Measurements from ENCODE around the gene DSE.
"Not testable (repeated sequence)": the region's sequence is repeated elsewhere in the genome, so short reads cannot be mapped to it uniquely, and the experiment has no call there.

DSE gene

DNA sequence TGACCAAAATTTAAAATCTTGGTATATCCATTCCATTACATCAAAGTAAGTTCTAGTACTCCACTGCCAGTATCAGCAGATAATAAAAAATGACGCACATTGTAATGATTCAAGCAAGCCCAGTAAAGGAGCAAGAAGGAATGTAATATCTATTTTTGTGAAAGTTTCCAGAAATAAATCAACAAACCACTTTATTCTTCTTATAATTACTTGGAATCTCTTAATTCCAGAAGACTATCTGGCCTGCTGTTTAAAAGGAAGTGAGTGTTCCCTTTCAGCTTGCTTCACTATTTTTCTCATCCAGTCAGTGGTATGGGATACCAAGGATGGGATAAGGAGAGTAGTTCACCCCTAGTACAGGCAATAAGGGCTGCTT, 42.2 kb upstream of the DSE start:
- H3K36me3 ChIP-seq (ENCODE audit: control insufficient read depth in 4 of 4, insufficient read depth in 4 of 4, low read length in 3 of 4) = peaks cover 0 to 2% (median 0%) of the 10 kb centered on the region in 4 experiments
- ChIA-PET CTCF (no interaction called here), POLR2A (no interaction called here)
- H3K4me3 ChIP-seq (ENCODE audit: control insufficient read depth in 1 of 7, extremely low read depth in 1 of 7, insufficient read depth in 4 of 7, low read depth in 2 of 7, low read length in 6 of 7) = no peak overlapping the region
- no peak for DNase-seq
- peaks cover 0 to 5% (median 0%) of the 10 kb centered on the region in 5 experiments for H3K9me3 ChIP-seq (ENCODE audit: control extremely low read depth in 1 of 5, control insufficient read depth in 4 of 5, insufficient read depth in 2 of 5, low read depth in 1 of 5, low read length in 4 of 5)
- no peaks in the 10 kb centered on the region for H3K4me1 ChIP-seq (ENCODE audit: control extremely low read depth in 1 of 4, control insufficient read depth in 4 of 4, insufficient read depth in 4 of 4, low read length in 3 of 4)
- WGBS (ENCODE audit: insufficient coverage) = no CpG with 5 or more reads among the region's 1 CpG
- no peak overlapping the region for H3K27ac ChIP-seq (ENCODE audit: insufficient read depth in 1 of 2, low read depth in 1 of 2, low read length in 2 of 2, poor library complexity in 1 of 2, severe bottlenecking in 2 of 2)
- no peaks in the 10 kb centered on the region for H3K27me3 ChIP-seq (replicated peaks in 2 of 5; ENCODE audit: control insufficient read depth in 4 of 5, insufficient read depth in 5 of 5, low read length in 4 of 5)

DNA sequence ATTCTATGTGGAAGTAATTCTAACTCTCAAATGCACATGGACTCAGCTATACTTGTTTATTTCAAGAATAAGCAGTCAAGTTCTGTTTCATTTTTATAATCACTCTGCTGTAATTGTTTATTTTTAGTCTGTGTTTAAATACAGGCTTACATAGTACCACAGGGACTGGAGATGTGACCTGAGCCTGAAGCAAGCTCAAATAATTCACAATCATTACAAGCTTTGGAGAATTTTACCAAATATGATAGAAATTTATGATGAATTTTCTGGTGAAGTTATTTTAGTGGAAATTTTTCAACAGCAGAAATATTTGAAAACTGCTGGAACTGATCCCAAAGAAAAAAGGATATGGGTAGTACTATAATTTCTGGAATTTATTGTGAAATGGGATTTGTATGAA, 41.6 kb upstream of the DSE start:
- Histone ChIP-seq H3K36me3 (ENCODE audit: control insufficient read depth in 4 of 4, insufficient read depth in 4 of 4, low read length in 3 of 4) (peaks cover 0 to 2% (median 0%) of the 10 kb centered on the region in 4 experiments), H3K27me3 (replicated peaks in 2 of 5; ENCODE audit: control insufficient read depth in 4 of 5, insufficient read depth in 5 of 5, low read length in 4 of 5) (no peaks in the 10 kb centered on the region), H3K27ac (ENCODE audit: insufficient read depth in 1 of 2, low read depth in 1 of 2, low read length in 2 of 2, poor library complexity in 1 of 2, severe bottlenecking in 2 of 2) (no peak overlapping the region), H3K9me3 (ENCODE audit: control extremely low read depth in 1 of 5, control insufficient read depth in 4 of 5, insufficient read depth in 2 of 5, low read depth in 1 of 5, low read length in 4 of 5) (peaks cover 0 to 5% (median 0%) of the 10 kb centered on the region in 5 experiments), H3K4me1 (ENCODE audit: control extremely low read depth in 1 of 4, control insufficient read depth in 4 of 4, insufficient read depth in 4 of 4, low read length in 3 of 4) (no peaks in the 10 kb centered on the region), H3K4me3 (ENCODE audit: control insufficient read depth in 1 of 7, extremely low read depth in 1 of 7, insufficient read depth in 4 of 7, low read depth in 2 of 7, low read length in 6 of 7) (no peak overlapping the region)
- ChIA-PET POLR2A (no interaction called here), CTCF (no interaction called here)
- no peak for DNase-seq

DNA sequence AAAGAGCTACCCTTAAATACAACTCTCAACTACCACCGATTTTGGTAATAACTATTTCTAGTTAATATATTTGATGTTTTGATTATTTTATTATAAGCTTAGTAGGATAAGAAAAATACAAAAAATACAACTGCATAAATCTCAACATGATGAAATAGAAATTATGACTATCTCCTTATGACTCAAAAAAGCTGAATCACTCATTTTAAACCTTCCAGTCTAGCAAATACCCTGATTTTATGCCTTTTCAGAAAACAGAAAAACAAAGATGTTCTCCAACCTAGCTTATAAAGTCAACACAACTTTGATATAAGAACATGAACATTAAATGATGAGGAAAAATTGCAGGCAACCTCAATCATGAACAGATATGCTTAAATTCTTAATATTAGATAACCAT, 40.2 kb upstream of the DSE start:
- H3K9me3 ChIP-seq (ENCODE audit: control extremely low read depth in 1 of 5, control insufficient read depth in 4 of 5, insufficient read depth in 2 of 5, low read depth in 1 of 5, low read length in 4 of 5) = peaks cover 0 to 5% (median 0%) of the 10 kb centered on the region in 5 experiments
- H3K27me3 ChIP-seq (replicated peaks in 2 of 5; ENCODE audit: control insufficient read depth in 4 of 5, insufficient read depth in 5 of 5, low read length in 4 of 5) = no peaks in the 10 kb centered on the region
- no peak for DNase-seq
- WGBS (ENCODE audit: insufficient coverage) = no CpG with 5 or more reads among the region's 1 CpG
- ChIA-PET CTCF (interaction anchor here (1.1 to 1.5 kb wide), 2 partner anchors 12 to 18 kb away, joined by 3 to 4 read pairs; no protein-coding TSS in a partner anchor), POLR2A (no interaction called here)
- H3K36me3 ChIP-seq (ENCODE audit: control insufficient read depth in 4 of 4, insufficient read depth in 4 of 4, low read length in 3 of 4) = no peaks in the 10 kb centered on the region
- no peak overlapping the region for H3K27ac ChIP-seq (ENCODE audit: insufficient read depth in 1 of 2, low read depth in 1 of 2, low read length in 2 of 2, poor library complexity in 1 of 2, severe bottlenecking in 2 of 2)
- no peaks in the 10 kb centered on the region for H3K4me1 ChIP-seq (ENCODE audit: control extremely low read depth in 1 of 4, control insufficient read depth in 4 of 4, insufficient read depth in 4 of 4, low read length in 3 of 4)
- H3K4me3 ChIP-seq (ENCODE audit: control insufficient read depth in 1 of 7, extremely low read depth in 1 of 7, insufficient read depth in 4 of 7, low read depth in 2 of 7, low read length in 6 of 7) = no peak overlapping the region

DNA sequence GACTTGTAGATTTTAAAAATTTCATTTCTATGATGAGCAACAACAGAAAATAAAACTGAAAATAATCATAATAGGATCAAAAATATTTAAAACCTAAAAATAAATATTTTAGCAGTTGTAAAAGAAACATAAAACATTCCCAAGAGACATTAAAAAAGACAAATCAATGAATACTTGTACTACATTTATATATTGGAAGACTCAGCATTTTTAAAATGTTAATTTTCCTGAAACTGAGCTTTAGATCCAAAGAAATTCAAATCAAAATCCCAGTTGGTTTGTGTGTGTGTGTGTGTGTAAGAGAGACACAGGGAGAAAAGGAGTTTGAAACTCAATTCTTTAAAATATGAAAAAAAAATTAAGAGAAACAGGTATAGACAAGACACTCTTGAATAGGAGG, 38.7 kb upstream of the DSE start:
- H3K27me3 ChIP-seq (replicated peaks in 2 of 5; ENCODE audit: control insufficient read depth in 4 of 5, insufficient read depth in 5 of 5, low read length in 4 of 5) = no peaks in the 10 kb centered on the region
- H3K36me3 ChIP-seq (ENCODE audit: control insufficient read depth in 4 of 4, insufficient read depth in 4 of 4, low read length in 3 of 4) = no peaks in the 10 kb centered on the region
- peaks cover 0 to 5% (median 0%) of the 10 kb centered on the region in 5 experiments for H3K9me3 ChIP-seq (ENCODE audit: control extremely low read depth in 1 of 5, control insufficient read depth in 4 of 5, insufficient read depth in 2 of 5, low read depth in 1 of 5, low read length in 4 of 5)
- DNase-seq = no peak
- no peak overlapping the region for H3K27ac ChIP-seq (ENCODE audit: insufficient read depth in 1 of 2, low read depth in 1 of 2, low read length in 2 of 2, poor library complexity in 1 of 2, severe bottlenecking in 2 of 2)
- POLR2A ChIA-PET = no interaction called here
- H3K4me1 ChIP-seq (ENCODE audit: control extremely low read depth in 1 of 4, control insufficient read depth in 4 of 4, insufficient read depth in 4 of 4, low read length in 3 of 4) = no peaks in the 10 kb centered on the region
- CTCF ChIA-PET = no interaction called here
- H3K4me3 ChIP-seq (ENCODE audit: control insufficient read depth in 1 of 7, extremely low read depth in 1 of 7, insufficient read depth in 4 of 7, low read depth in 2 of 7, low read length in 6 of 7) = no peak overlapping the region

DNA sequence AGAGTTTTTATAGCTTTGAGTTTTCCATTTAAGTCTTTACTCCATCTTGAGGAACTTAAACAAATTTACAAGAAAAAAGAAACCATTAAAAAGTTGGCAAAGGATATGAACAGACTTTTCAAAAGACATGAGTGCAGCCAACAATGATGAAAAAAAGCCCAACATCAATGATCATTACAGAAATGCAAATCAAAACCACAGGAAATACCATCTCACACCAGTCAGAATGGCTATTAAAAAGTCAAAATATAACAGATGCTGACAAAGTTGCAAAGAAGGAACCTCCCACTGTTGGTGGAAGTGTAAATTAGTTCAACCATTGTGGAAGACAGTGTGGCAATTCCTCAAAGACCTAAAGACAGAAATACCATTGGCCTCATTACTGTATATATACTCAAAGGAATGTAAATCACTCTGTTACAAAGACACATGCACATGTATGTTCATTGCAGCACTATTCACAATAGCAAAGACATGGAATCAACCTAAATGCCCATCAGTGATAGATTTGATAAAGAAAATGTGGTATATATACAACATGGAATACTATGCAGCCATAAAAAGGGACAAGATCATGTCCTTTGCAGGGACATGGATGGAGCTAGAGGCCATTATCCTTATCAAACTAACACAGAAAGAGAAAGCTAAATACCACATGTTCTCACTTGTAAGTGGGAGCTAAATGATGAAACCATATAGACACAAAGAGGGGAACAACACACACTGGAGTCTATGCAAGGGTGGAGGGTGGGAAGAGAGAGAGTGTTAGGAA, 35.9 kb upstream of the DSE start:
- DNase-seq; H3K9me3 ChIP-seq (ENCODE audit: control extremely low read depth in 1 of 5, control insufficient read depth in 4 of 5, insufficient read depth in 2 of 5, low read depth in 1 of 5, low read length in 4 of 5); H3K27ac ChIP-seq (ENCODE audit: insufficient read depth in 1 of 2, low read depth in 1 of 2, low read length in 2 of 2, poor library complexity in 1 of 2, severe bottlenecking in 2 of 2); POLR2A ChIA-PET; H3K27me3 ChIP-seq (replicated peaks in 2 of 5; ENCODE audit: control insufficient read depth in 4 of 5, insufficient read depth in 5 of 5, low read length in 4 of 5); H3K4me1 ChIP-seq (ENCODE audit: control extremely low read depth in 1 of 4, control insufficient read depth in 4 of 4, insufficient read depth in 4 of 4, low read length in 3 of 4); H3K36me3 ChIP-seq (ENCODE audit: control insufficient read depth in 4 of 4, insufficient read depth in 4 of 4, low read length in 3 of 4); H3K4me3 ChIP-seq (ENCODE audit: control insufficient read depth in 1 of 7, extremely low read depth in 1 of 7, insufficient read depth in 4 of 7, low read depth in 2 of 7, low read length in 6 of 7): not testable (repeated sequence)
- CTCF ChIA-PET = interaction anchor here (0.8 kb wide), 1 partner anchor 23 kb away, joined by 3 read pairs; no protein-coding TSS in a partner anchor

DNA sequence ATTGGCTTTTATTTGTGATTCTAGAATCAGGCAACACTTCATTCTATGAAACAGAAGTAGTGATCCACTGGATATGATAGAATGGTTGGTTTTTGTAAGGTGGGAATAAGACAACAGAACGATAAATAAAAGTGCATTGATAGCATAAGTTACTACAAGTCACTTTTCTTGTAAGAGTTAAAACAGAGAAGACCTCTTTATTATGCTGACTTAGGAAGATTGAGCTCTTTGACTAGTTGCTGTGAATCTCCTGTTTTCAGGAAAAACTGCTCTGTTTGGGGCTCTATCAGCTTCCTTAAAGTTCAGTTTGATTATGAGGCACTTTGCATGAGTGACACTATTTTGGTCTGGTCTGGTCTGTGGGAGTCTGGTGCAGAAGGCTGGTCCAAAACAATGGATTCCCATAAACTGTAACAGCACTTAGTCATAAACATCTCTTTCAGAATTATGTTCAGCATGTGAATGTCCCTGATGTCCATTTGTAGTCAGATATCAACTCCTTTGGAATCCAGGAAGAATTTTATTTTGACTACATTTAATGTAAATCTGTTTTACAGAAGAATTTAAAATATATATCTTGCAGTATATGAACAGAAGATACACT, 35.0 kb upstream of the DSE start:
- H3K36me3 ChIP-seq (ENCODE audit: control insufficient read depth in 4 of 4, insufficient read depth in 4 of 4, low read length in 3 of 4) = no peaks in the 10 kb centered on the region
- no peak overlapping the region for H3K4me3 ChIP-seq (ENCODE audit: control insufficient read depth in 1 of 7, extremely low read depth in 1 of 7, insufficient read depth in 4 of 7, low read depth in 2 of 7, low read length in 6 of 7)
- H3K9me3 ChIP-seq (ENCODE audit: control extremely low read depth in 1 of 5, control insufficient read depth in 4 of 5, insufficient read depth in 2 of 5, low read depth in 1 of 5, low read length in 4 of 5) = peaks cover 0 to 5% (median 5%) of the 10 kb centered on the region in 5 experiments
- ChIA-PET POLR2A (no interaction called here), CTCF (interaction anchor here (0.8 kb wide), 1 partner anchor 22 kb away, joined by 3 read pairs; no protein-coding TSS in a partner anchor)
- no peaks in the 10 kb centered on the region for H3K27me3 ChIP-seq (replicated peaks in 2 of 5; ENCODE audit: control insufficient read depth in 4 of 5, insufficient read depth in 5 of 5, low read length in 4 of 5)
- no peaks in the 10 kb centered on the region for H3K4me1 ChIP-seq (ENCODE audit: control extremely low read depth in 1 of 4, control insufficient read depth in 4 of 4, insufficient read depth in 4 of 4, low read length in 3 of 4)
- DNase-seq = no peak
- no CpG with 5 or more reads among the region's 1 CpG for WGBS (ENCODE audit: insufficient coverage)
- H3K27ac ChIP-seq (ENCODE audit: insufficient read depth in 1 of 2, low read depth in 1 of 2, low read length in 2 of 2, poor library complexity in 1 of 2, severe bottlenecking in 2 of 2) = no peak overlapping the region

DNA sequence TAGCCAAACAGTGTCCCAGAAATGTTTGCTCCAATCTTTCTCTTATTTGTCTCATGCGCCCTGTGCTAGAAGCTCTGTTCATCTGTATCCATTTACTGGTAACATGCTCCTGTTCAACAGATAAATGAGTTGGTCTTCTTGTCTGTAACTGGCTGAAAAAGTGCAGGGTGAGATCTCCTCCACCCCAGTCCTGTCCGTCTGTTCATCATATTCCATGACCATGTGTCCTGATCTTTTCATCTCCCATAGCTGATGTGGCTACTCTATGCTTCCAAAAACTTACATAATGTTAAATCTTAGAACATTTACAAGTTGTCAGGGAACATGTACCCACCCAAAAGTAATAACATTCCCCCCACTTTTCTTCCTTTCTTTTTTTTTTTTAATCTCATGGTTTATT, 31.8 kb upstream of the DSE start:
- ChIA-PET CTCF (interaction anchor here (0.9 to 1.2 kb wide), 3 partner anchors 10 to 53 kb away, joined by 3 to 4 read pairs (median 3); no protein-coding TSS in a partner anchor), POLR2A (interaction anchor here (0.5 kb wide), 1 partner anchor 34 kb away, joined by 4 read pairs; no protein-coding TSS in a partner anchor)
- Histone ChIP-seq H3K36me3 (ENCODE audit: control insufficient read depth in 4 of 4, insufficient read depth in 4 of 4, low read length in 3 of 4) (no peaks in the 10 kb centered on the region), H3K27me3 (replicated peaks in 2 of 5; ENCODE audit: control insufficient read depth in 4 of 5, insufficient read depth in 5 of 5, low read length in 4 of 5) (no peaks in the 10 kb centered on the region), H3K9me3 (ENCODE audit: control extremely low read depth in 1 of 5, control insufficient read depth in 4 of 5, insufficient read depth in 2 of 5, low read depth in 1 of 5, low read length in 4 of 5) (peaks cover 0 to 7% (median 0%) of the 10 kb centered on the region in 5 experiments), H3K27ac (ENCODE audit: insufficient read depth in 1 of 2, low read depth in 1 of 2, low read length in 2 of 2, poor library complexity in 1 of 2, severe bottlenecking in 2 of 2) (no peak overlapping the region), H3K4me3 (ENCODE audit: control insufficient read depth in 1 of 7, extremely low read depth in 1 of 7, insufficient read depth in 4 of 7, low read depth in 2 of 7, low read length in 6 of 7) (no peak overlapping the region), H3K4me1 (ENCODE audit: control extremely low read depth in 1 of 4, control insufficient read depth in 4 of 4, insufficient read depth in 4 of 4, low read length in 3 of 4) (no peaks in the 10 kb centered on the region)
- DNase-seq = no peak
- 100% methylated on average over 1 of the region's 2 CpGs for WGBS (ENCODE audit: insufficient coverage)

All from common myeloid progenitor, CD34-positive (primary cell).